Dermis blood vessel endothelial cell (primary cell): Measurements from ENCODE around the gene GRIA3. TPM values are rescaled to one million over a fixed set of nuclear protein-coding genes. Genes with fewer than 3 reads are reported as not detected.
"Not testable (repeated sequence)": the region's sequence is repeated elsewhere in the genome, so short reads cannot be mapped to it uniquely, and the experiment has no call there.

Source experiments
- DNase-seq: peaks from one replicate; pipeline ENCODE4 v3.0.0; 2010
- total RNA-seq: library from RNA; depleted of rRNA; stranded (reverse); fragments of >200 nt; gene quantifications from 2 replicates; pipeline ENCODE4 v1.2.3, GENCODE V29; 2014

Gene GRIA3
- total RNA-seq, 1 donor from 2014 or later: 0.17 TPM

GRCh38 chrX:123475068-123475724 lies 291.1 kb downstream of the GRIA3 start:
- no peak for DNase-seq

GRCh38 chrX:123476611-123477219 lies 292.6 kb downstream of the GRIA3 start:
- DNase-seq: no peak

- DNase-seq: no peak
These were observed 293.6 kb downstream of the GRIA3 start for GRCh38 chrX:123477673-123478072.

DNA sequence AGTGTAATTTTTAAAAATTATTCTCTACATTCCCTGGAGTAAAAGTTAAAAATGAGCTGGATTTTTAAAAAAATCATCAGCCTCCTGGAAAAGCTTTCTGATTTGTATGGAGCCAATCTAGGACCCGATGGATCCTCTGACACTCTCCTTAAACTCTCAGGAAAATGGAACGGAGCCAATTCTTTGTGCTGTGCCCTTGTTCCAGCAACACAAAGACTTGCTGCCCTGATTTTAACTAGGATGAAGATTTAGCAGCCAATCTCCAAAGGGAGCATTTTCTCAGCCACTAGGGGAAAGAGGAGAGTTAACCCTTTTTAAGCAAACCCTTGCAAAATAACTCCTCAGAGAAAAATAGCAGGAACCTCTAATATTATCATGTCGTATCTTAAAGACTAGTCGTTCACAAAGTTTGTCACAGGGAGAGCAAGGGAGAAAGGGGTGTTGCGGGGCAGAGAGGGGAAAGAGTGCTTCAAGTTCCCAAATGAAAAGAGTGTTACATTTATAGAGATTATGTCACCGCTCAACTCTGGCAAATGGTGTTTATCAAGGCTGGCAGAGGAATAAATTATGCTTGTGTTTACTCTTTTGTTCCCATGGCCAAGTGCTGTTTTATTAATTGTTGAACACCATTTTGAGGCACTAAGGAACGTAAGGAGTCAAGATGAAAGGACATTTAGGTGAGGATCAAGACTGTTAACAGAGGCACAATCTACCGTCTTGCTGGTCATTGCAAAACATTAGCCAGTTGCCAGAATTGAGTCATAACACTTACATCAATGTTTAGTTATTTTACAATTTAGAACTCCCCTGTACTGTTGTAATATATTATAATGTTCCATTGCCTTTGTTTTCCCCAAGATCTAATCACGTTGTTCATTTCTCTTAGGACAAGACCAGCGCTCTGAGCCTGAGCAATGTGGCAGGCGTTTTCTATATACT lies 298.1 kb downstream of the GRIA3 start:
- DNase-seq: no peak

DNA sequence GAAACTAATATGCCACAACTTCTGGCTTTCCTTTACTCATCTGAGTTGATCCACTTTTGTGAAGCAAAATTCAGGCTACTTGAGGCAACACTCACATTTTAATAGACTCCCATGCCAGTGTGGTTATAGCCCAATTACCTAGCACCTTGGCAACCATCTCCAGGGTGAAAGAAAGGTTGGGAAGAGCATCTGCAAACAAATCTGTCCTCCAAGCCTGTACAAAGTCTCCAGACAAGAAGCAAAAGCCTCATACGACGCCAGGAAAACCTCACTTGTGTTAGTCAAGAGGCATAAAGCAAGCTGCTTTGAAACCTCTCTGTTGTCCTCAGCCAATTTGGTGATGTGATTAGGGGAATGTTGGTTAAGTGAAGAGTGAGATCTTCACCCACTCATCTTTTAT lies 302.2 kb downstream of the GRIA3 start:
- DNase-seq: no peak

GRCh38 chrX:123487236-123487635 lies 303.2 kb downstream of the GRIA3 start:
- no peak for DNase-seq

DNA sequence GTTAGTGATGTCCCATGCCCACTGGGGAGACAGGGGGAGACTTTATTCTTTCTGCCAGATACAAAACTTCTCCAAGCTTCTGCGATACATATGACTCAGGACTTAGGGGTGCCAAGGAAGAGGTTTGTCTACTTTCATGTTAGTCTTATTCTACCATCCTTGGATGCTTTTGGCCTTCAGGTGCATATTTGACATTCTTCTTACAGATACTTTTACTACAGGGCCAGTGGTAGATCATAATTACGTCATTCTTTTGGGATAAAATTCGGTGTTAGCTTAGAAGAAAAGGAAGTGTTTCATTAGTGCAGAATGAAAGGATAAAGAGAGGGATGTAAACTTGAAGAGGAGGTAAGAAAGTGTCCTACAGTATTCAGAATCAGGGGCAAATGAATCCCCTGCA lies 303.6 kb downstream of the GRIA3 start:
- no peak for DNase-seq

GRCh38 chrX:123489011-123489410 lies 304.9 kb downstream of the GRIA3 start:
- no peak for DNase-seq

- DNase-seq: no peak
These were observed 309.8 kb downstream of the GRIA3 start for GRCh38 chrX:123493857-123494256.

DNA sequence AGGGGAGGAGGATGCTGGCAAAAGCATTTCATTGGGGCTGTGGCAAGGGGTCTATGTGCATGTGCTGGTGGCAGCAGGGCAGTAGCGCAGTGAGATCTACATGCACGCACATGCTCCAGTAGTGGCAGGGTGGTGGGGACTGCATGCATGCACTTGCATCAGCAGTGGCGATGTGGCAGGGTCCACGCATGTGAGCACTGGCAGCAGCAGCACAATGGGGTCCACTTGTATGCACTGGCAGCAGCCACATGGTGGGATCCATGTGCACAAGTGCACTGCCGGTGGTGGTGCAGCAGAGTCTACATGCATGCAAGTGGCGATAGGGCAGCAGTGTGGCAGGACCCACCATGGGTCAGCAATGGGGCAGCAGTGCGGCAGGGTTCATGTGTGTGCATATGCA lies 315.7 kb downstream of the GRIA3 start:
- no peak for DNase-seq

- DNase-seq: no peak
These were observed 320.0 kb downstream of the GRIA3 start for GRCh38 chrX:123504047-123504446.

GRCh38 chrX:123504630-123505270 lies 320.7 kb downstream of the GRIA3 start:
- no peak for DNase-seq

- DNase-seq: no peak
These were observed 329.7 kb downstream of the GRIA3 start for GRCh38 chrX:123513585-123514278.

- DNase-seq: not testable (repeated sequence)
These were observed 330.2 kb downstream of the GRIA3 start for GRCh38 chrX:123514279-123514640.

GRCh38 chrX:123518791-123519190 lies 334.7 kb downstream of the GRIA3 start:
- DNase-seq: no peak

GRCh38 chrX:123525123-123525725 lies 341.1 kb downstream of the GRIA3 start:
- DNase-seq: no peak

GRCh38 chrX:123530726-123531125 lies 346.6 kb downstream of the GRIA3 start:
- not testable (repeated sequence) for DNase-seq
